Hepatocyte (in vitro differentiated cells): ENCODE measurements around the gene GSAP. TPM values are rescaled to one million over a fixed set of nuclear protein-coding genes. Genes with fewer than 3 reads are reported as not detected.
A peak's percentile ranks its signal among the peaks of the same experiment; 100 is the strongest.

Source experiments
- DNase-seq: peaks from one replicate; pipeline ENCODE4 v3.0.0-alpha.2; 2016; ENCODE audit warnings: low spot score
- H2AFZ ChIP-seq: fragments of 200-600 bp; sonication (generic); 2 replicates; pipeline ENCODE4 v1.6.0; 2016; ENCODE audit warnings: antibody characterized with exemption, mild to moderate bottlenecking
- H3K27ac ChIP-seq: fragments of 200-600 bp; sonication (generic); 2 replicates; pipeline ENCODE4 v1.5.1; 2016; ENCODE audit warnings: mild to moderate bottlenecking
- H3K27me3 ChIP-seq: fragments of 200-600 bp; sonication (generic); 2 replicates; pipeline ENCODE4 v1.6.1; 2016
- H3K36me3 ChIP-seq: fragments of 200-600 bp; sonication (generic); replicated peaks from 2 replicates; pipeline ENCODE4 v1.5.1; 2016; ENCODE audit warnings: low read depth; ENCODE audit not compliant: insufficient read depth
- H3K4me1 ChIP-seq: fragments of 200-600 bp; sonication (generic); 2 replicates; pipeline ENCODE4 v1.5.1; 2016; ENCODE audit warnings: mild to moderate bottlenecking, moderate library complexity; ENCODE audit not compliant: insufficient read depth
- H3K4me2 ChIP-seq: fragments of 200-600 bp; sonication (generic); 2 replicates; pipeline ENCODE4 v1.6.0; 2016
- H3K4me3 ChIP-seq: fragments of 200-600 bp; sonication (generic); 2 replicates; pipeline ENCODE4 v1.5.1; 2016; ENCODE audit warnings: mild to moderate bottlenecking
- H3K79me2 ChIP-seq: fragments of 200-600 bp; sonication (generic); 2 replicates; pipeline ENCODE4 v1.6.0; 2017; ENCODE audit warnings: mild to moderate bottlenecking
- H3K9me2 ChIP-seq: fragments of 200-600 bp; sonication (generic); replicated peaks from 2 replicates; pipeline ENCODE4 v1.6.0; 2017; ENCODE audit warnings: mild to moderate bottlenecking; ENCODE audit not compliant: insufficient read depth
- H3K9me3 ChIP-seq: fragments of 200-600 bp; sonication (generic); 2 replicates; pipeline ENCODE4 v1.5.1; 2016; ENCODE audit warnings: low read depth, mild to moderate bottlenecking
- H4K20me1 ChIP-seq: fragments of 200-600 bp; sonication (generic); 2 replicates; pipeline ENCODE4 v1.6.0; 2016; ENCODE audit warnings: mild to moderate bottlenecking; ENCODE audit not compliant: insufficient read depth, poor library complexity, severe bottlenecking
- CTCF ChIP-seq: fragments of 200-600 bp; sonication (generic); IDR thresholded peaks from 2 replicates; pipeline ENCODE4 v1.5.1; 2016; ENCODE audit warnings: antibody characterized with exemption, mild to moderate bottlenecking; ENCODE audit not compliant: poor library complexity
- EZH2 ChIP-seq: fragments of 200-600 bp; sonication (generic); IDR thresholded peaks from 2 replicates; pipeline ENCODE4 v1.6.1; 2016; ENCODE audit warnings: antibody characterized with exemption, mild to moderate bottlenecking, borderline replicate concordance
- EZH2phosphoT487 ChIP-seq: fragments of 200-600 bp; sonication (generic); IDR thresholded peaks from one replicate; pipeline ENCODE4 v1.6.1; 2018; ENCODE audit warnings: antibody characterized with exemption, mild to moderate bottlenecking, low read depth, moderate library complexity; ENCODE audit not compliant: unreplicated experiment, severe bottlenecking
- WGBS: methylation state at CpG from one replicate; pipeline ENCODE4 v1.1.6; 2016; ENCODE audit warnings: low lambda C conversion rate; ENCODE audit errors: missing lambda C conversion rate; 5-methylcytosine and 5-hydroxymethylcytosine counted together
- polyA plus RNA-seq: library from polyadenylated mRNA; unstranded; fragments of >200 nt; fragmentation: Nextera tagmentation; extraction: Ambion mirVana; gene quantifications from 2 replicates; pipeline ENCODE4 v1.2.1, GENCODE V29; 2016
- total RNA-seq: library from RNA; depleted of rRNA; stranded (reverse); fragments of >200 nt; gene quantifications from 2 replicates; pipeline ENCODE4 v1.2.3, GENCODE V29; 2014

Gene GSAP
- total and polyA plus RNA-seq, 2 experiments from 2014 or later: 9.9 to 11.1 TPM

GRCh38 chr7:77416621-77417371, 647 bp upstream of the GSAP start:
- H3K4me3 ChIP-seq: peak overlapping the region; percentile 80
- peak overlapping the region; percentile 83 for H3K27ac ChIP-seq
- TF ChIP-seq EZH2phosphoT487 (no peak), EZH2 (no peak), CTCF (peak; percentile 0)
- no peaks in the 10 kb centered on the region for H3K9me3 ChIP-seq
- H2AFZ ChIP-seq: peak overlapping the region; percentile 78
- no peaks in the 10 kb centered on the region for H3K9me2 ChIP-seq
- no peak for DNase-seq
- 54% methylated on average over 20 of the region's 20 CpGs for WGBS
- peaks cover 10% of the 10 kb centered on the region for H3K27me3 ChIP-seq
- H3K36me3 ChIP-seq: no peaks in the 10 kb centered on the region
- H3K4me1 ChIP-seq: peaks cover 7% of the 10 kb centered on the region
- H3K4me2 ChIP-seq: peak overlapping the region; percentile 98
- peaks cover 15% of the 10 kb centered on the region for H3K79me2 ChIP-seq
- no peaks in the 10 kb centered on the region for H4K20me1 ChIP-seq

- peak; percentile 28 for DNase-seq
- Histone ChIP-seq H3K4me1 (peaks cover 10% of the 10 kb centered on the region), H3K4me2 (peak overlapping the region; percentile 98), H3K27ac (peak overlapping the region; percentile 83), H2AFZ (peak overlapping the region; percentile 78), H4K20me1 (no peaks in the 10 kb centered on the region), H3K27me3 (peaks cover 10% of the 10 kb centered on the region), H3K79me2 (peaks cover 15% of the 10 kb centered on the region), H3K9me3 (no peaks in the 10 kb centered on the region), H3K36me3 (no peaks in the 10 kb centered on the region), H3K9me2 (no peaks in the 10 kb centered on the region), H3K4me3 (peak overlapping the region; percentile 80)
- TF ChIP-seq EZH2 (no peak), CTCF (no peak), EZH2phosphoT487 (no peak)
- WGBS: 7% methylated on average over 25 of the region's 25 CpGs
These were observed 700 bp downstream of the GSAP start for GRCh38 chr7:77415476-77415822.

GRCh38 chr7:77413861-77414424, 2.2 kb downstream of the GSAP start:
- Histone ChIP-seq H2AFZ (no peak overlapping the region), H3K27ac (peak overlapping the region; percentile 8), H3K36me3 (no peaks in the 10 kb centered on the region), H3K9me2 (no peaks in the 10 kb centered on the region), H3K4me2 (peak overlapping the region; percentile 22), H3K4me3 (no peak overlapping the region), H3K79me2 (peaks cover 15% of the 10 kb centered on the region), H4K20me1 (no peaks in the 10 kb centered on the region), H3K4me1 (peaks cover 14% of the 10 kb centered on the region), H3K9me3 (no peaks in the 10 kb centered on the region), H3K27me3 (peaks cover 10% of the 10 kb centered on the region)
- TF ChIP-seq CTCF (no peak), EZH2phosphoT487 (no peak), EZH2 (no peak)
- no peak for DNase-seq
